Lung (tissue), 12 donors: Measurements from ENCODE around the gene TENM4. TPM values are rescaled to one million over a fixed set of nuclear protein-coding genes. Genes with fewer than 3 reads are reported as not detected.

ENCODE experiments used
- ATAC-seq: fragments of 200-7000 bp; cut with Tn5 transposase; one replicate; pipeline ENCODE4 v1.9.1; 2020; ENCODE audit warnings: moderate number of reproducible peaks; ENCODE audit not compliant: insufficient read depth, low FRiP score
- DNase-seq, 3 donors: peaks; one replicate each; pipeline ENCODE4 v3.0.0-alpha.2; 2013 to 2017
- H3K27ac ChIP-seq, 2 donors: one replicate each; pipeline ENCODE4 v1.5.1; 2013; ENCODE audit warnings: mild to moderate bottlenecking in 2 of 2, moderate library complexity in 2 of 2, control low read depth in 1 of 2, inconsistent platforms in 1 of 2, low read depth in 1 of 2, low read length in 1 of 2
- H3K27me3 ChIP-seq, 3 donors: one replicate each; pipeline ENCODE4 v1.5.1; 2013; ENCODE audit warnings: low read length in 2 of 3; ENCODE audit not compliant: control insufficient read depth in 3 of 3, insufficient read depth in 3 of 3
- H3K36me3 ChIP-seq, 4 donors: one replicate each; pipeline ENCODE4 v1.5.1; 2013; ENCODE audit warnings: low read length in 4 of 4, mild to moderate bottlenecking in 1 of 4, moderate library complexity in 1 of 4; ENCODE audit not compliant: control insufficient read depth in 4 of 4, insufficient read depth in 4 of 4
- H3K4me1 ChIP-seq, 5 donors: one replicate each; pipeline ENCODE4 v1.5.1; 2013; ENCODE audit warnings: low read length in 5 of 5, mild to moderate bottlenecking in 2 of 5, moderate library complexity in 1 of 5; ENCODE audit not compliant: control insufficient read depth in 5 of 5, insufficient read depth in 5 of 5
- H3K4me3 ChIP-seq: one replicate; pipeline ENCODE4 v1.5.1; 2013; ENCODE audit warnings: mild to moderate bottlenecking, control low read depth, moderate library complexity
- H3K9ac ChIP-seq, 2 donors: one replicate each; pipeline ENCODE4 v1.5.1; 2013; ENCODE audit warnings: low read length in 2 of 2, control low read depth in 1 of 2; ENCODE audit not compliant: insufficient read depth in 1 of 2
- H3K9me3 ChIP-seq, 4 donors: one replicate each; pipeline ENCODE4 v1.5.1; 2013; ENCODE audit warnings: low read length in 3 of 4, mild to moderate bottlenecking in 1 of 4, moderate library complexity in 1 of 4; ENCODE audit not compliant: control insufficient read depth in 4 of 4, insufficient read depth in 3 of 4
- WGBS, 2 donors: extraction: QIAGEN DNeasy Blood & Tissue Kit; methylation state at CpG; one replicate each; pipeline ENCODE4 v1.1.7; 2013; 5-methylcytosine and 5-hydroxymethylcytosine counted together
- polyA plus RNA-seq, 2 donors: library from polyadenylated mRNA; stranded (reverse); fragments of 200-250 nt; gene quantifications; one replicate each; pipeline ENCODE4 v1.2.1, GENCODE V29; 2013
- total RNA-seq, 2 donors: library from RNA; depleted of rRNA in 1 of 2; stranded (reverse); fragments of >200 nt in 1 of 2; gene quantifications; one replicate each; pipeline ENCODE4 v1.2.1, GENCODE V29; 2014 to 2021
- TF ChIP-seq, protein P1 (sequence below): IDR thresholded peaks from 2 replicates; pipeline ENCODE4 v1.5.1; 2012; ENCODE audit warnings: mild to moderate bottlenecking; ENCODE audit errors: control extremely low read depth, extremely low read depth
- donor health status: control.
- donor health status: control.
- donor health status: Bipolar disorder and iron deficiency.
- donor health status: healthy.
- donor health status: DM: yes; HTN: yes; CAD: no.

Gene TENM4
- total and polyA plus RNA-seq, 4 donors = 0.28 to 16.4 (median 3.2) TPM

DNA sequence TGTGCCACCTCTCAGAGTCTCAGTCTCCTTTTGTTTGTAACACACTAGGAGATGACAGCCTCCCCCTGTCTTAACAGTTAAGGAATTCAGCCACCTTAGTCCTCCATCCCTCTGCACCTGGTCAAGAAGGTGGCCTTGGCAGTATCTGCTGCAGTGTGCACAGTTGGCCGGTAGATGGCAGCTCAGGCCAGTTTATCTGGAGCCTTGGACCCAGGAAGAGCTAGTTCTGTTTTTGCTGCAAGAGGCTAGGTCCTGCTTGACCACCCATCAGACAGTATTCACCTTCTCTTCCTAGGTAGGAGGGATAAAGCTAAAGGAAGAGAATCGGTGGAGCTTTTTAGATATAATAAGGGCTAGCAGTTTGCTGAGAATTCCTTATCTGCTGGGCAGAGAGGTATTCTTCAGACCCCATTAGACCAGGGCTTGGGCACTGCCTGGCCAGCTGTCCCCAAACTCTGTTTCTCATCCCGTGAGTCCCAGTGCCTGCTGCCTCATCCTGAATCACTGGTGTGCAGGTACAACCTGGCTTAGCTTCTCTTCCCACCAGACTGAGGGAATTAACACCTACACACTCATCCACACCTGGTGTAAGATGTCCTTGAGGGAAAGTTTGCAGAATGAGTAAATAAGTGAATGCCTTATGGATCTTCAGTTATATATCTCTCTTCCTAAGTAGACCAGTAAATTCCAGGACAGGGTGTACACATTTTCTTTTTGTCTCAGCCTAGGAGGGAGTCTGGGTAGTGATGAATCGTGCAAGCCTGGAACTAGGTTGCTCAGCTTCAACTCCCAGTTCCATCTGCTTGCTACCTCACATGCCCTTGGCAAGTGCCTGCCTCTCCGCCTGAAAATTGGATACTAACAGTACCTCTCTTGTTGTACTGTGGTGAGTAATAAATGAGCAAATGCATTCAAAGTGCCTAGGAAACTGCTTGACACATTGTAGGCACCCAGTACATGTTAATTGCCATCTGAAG is 795.3 kb downstream of the TENM4 start:
- peak; percentile 85 for ATAC-seq
- Histone ChIP-seq H3K27ac (no peak overlapping the region), H3K27me3 (peaks cover 0 to 2% (median 0%) of the 10 kb centered on the region in 3 donors), H3K9me3 (no peaks in the 10 kb centered on the region), H3K9ac (no peak overlapping the region), H3K4me3 (no peak overlapping the region), H3K36me3 (no peaks in the 10 kb centered on the region), H3K4me1 (no peaks in the 10 kb centered on the region)
- 41 to 46% methylated on average over 5 of the region's 5 CpGs for WGBS, 2 donors
- peak; percentile 70 to 76 (median 75) for DNase-seq
- TF ChIP-seq, protein P1, sequence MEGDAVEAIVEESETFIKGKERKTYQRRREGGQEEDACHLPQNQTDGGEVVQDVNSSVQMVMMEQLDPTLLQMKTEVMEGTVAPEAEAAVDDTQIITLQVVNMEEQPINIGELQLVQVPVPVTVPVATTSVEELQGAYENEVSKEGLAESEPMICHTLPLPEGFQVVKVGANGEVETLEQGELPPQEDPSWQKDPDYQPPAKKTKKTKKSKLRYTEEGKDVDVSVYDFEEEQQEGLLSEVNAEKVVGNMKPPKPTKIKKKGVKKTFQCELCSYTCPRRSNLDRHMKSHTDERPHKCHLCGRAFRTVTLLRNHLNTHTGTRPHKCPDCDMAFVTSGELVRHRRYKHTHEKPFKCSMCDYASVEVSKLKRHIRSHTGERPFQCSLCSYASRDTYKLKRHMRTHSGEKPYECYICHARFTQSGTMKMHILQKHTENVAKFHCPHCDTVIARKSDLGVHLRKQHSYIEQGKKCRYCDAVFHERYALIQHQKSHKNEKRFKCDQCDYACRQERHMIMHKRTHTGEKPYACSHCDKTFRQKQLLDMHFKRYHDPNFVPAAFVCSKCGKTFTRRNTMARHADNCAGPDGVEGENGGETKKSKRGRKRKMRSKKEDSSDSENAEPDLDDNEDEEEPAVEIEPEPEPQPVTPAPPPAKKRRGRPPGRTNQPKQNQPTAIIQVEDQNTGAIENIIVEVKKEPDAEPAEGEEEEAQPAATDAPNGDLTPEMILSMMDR = peak; percentile 91

DNA sequence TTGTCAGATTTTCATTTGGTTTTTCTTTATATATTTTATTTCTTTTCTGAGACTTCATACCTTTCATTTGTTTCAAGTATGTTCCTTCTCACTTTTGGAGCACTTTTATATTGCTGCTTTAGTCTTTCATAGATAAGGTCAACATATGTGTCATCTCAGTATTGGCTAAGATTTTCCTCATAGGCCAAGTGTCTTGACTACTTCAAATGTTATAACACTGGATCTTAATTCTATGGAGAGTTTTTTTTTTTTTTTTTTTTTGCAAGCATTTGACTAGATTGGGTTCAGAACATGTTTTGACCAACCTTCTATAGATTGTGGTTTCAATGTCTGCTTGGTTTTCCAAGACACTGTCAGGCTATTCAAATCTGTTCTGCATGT is 797.2 kb downstream of the TENM4 start:
- Histone ChIP-seq H3K4me3 (no peak overlapping the region), H3K9ac (no peak overlapping the region), H3K9me3 (no peaks in the 10 kb centered on the region), H3K27ac (no peak overlapping the region), H3K27me3 (peaks cover 0 to 2% (median 0%) of the 10 kb centered on the region in 3 donors), H3K36me3 (no peaks in the 10 kb centered on the region), H3K4me1 (no peaks in the 10 kb centered on the region)
- DNase-seq (no peak), ATAC-seq (no peak)
- TF ChIP-seq, protein P1 = no peak

GRCh38 chr11:78642979-78643675 is 797.7 kb downstream of the TENM4 start:
- no peak for DNase-seq
- Histone ChIP-seq H3K4me1 (no peaks in the 10 kb centered on the region), H3K27me3 (peaks cover 0 to 2% (median 0%) of the 10 kb centered on the region in 3 donors), H3K4me3 (no peak overlapping the region), H3K9me3 (no peaks in the 10 kb centered on the region), H3K36me3 (no peaks in the 10 kb centered on the region), H3K9ac (no peak overlapping the region), H3K27ac (no peak overlapping the region)
- TF ChIP-seq, protein P1 = no peak
- ATAC-seq = no peak
- 84 to 89% methylated on average over 5 of the region's 5 CpGs for WGBS, 2 donors
